ACHN (cell line): ENCODE data around the gene GGNBP2.
A peak's percentile ranks its signal among the peaks of the same experiment; 100 is the strongest.

Experiments
- DNase-seq: peaks from one replicate; pipeline ENCODE4 v3.0.0-alpha.2; 2015
- in situ Hi-C: cut with HindIII; loops from 2 replicates; pipeline ENCODE4 v1.10.0; 2017; ENCODE audit warnings: low sequenced_read_pairs, low pct_ligation_motif_present, low pct_unique_long_range_greater_than_20kb

Gene GGNBP2

GRCh38 chr17:36612323-36612722, 67.6 kb downstream of the GGNBP2 start:
- no peak for DNase-seq
- in situ Hi-C loops, result no loop called here

- in situ Hi-C loops, result no loop called here
- DNase-seq, result no peak
Measured at GRCh38 chr17:36613155-36613554, 68.4 kb downstream of the GGNBP2 start.

DNA sequence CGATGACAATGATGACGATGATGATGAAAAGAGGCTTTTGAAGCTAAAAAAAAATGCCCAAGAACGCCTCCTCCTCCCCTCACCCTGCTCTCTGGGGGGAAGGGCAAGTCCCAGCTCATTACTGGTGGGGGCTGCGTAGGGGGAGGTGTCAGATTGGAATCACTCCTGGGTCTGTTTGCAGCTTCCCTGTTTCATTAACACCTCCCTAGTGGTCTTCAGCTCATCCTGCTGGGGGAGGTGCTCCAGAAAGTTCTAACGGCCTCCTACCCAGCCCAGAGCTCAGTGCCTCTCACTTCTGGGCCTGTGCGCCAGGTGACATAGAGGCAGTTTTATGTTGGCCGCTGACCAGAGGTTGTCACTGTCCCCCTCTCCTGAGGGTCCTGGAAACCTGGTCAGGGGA, 69.4 kb downstream of the GGNBP2 start:
- DNase-seq, result no peak
- in situ Hi-C loops, result no loop called here

DNA sequence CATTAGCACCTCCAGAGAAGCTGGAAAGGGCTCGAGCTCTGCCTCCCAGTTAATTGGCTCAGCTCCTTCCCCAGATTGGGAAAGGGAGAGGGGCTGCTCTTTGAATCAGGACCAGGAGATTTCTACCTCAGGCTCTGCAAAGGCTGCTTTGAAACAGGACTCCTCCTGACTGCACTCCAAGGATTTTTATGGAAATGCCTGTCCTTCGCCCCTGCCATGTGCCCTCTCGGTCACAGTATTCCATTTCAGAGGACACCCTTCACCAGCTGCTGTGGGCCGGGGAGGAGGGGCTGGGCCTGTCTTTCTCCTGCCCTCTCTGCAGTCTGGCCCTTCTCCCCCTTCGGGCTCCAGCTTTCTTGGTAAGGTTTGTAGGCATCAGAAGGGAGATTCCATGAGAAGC, 70.2 kb downstream of the GGNBP2 start:
- in situ Hi-C loops, result no loop called here
- no peak for DNase-seq

DNA sequence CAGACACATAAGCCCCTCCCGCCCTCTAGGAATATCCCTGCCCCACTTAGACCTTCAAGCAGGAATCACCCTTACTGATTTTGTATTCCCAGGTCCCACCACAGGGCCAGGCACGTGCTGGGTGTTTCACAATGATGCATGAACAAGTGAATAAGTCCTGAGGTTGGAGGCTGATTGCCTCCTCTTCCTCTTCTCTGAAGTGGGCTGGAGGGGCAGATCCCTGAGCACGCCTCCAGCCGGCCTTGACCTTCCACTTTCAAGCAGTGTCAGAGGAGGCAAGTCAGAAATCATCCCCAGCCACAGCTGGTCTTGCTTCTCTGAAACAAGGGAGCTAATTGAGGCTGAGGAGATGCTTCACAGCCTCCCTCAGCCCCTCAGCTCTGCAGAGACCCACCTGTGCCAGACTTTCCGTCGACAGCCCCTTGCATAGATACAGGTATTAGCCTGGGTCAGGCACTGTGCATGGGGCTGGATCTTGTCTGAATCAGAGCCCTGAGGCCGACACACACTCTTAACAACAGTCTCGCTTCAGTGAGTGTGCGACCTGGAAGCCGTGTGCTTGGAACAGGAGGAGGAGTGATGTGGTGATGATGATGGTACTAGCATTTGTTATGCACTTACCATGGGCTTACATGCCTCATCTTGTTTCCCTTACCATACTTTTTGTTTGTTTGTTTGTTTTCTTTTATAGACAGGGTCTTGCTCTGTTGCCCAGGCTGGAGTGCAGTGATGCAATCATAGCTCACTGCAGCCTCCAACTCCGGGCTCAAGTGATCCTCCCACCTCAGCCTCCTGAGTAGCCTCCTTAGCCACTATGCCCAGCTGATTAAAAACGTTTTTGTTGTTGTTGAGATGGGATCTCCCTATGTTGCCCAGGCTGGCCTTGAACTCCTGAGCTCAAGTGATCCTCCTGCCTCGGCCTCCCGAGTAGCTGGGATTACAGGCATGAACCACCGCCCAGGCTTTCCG, 71.6 kb downstream of the GGNBP2 start:
- DNase-seq, result peak; percentile 16
- in situ Hi-C loops, result no loop called here

DNA sequence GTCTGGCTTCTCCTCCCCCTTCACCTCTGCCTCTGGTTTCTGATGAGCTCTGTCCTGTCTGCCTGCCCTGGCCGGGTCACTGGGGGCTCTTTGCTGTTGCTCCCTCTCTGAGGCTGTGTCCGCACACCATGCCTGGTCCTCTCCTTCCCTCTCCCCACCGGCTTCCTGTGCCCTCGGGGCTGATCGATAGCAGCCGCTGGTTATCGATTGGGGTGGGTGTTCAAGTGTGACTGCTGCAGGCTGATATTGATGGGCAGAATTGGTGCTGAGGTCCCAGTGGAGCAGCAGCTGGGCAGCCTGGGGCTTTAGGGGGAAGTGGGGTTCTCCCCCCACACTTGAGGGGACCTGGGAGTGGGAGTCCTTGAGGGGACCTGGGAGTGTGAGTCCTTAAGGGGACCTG, 73.1 kb downstream of the GGNBP2 start:
- DNase-seq, result no peak
- in situ Hi-C loops, result no loop called here

- in situ Hi-C loops, result no loop called here
- DNase-seq, result no peak
Measured at GRCh38 chr17:36623281-36623680, 78.6 kb downstream of the GGNBP2 start.

GRCh38 chr17:36625188-36625587, 80.5 kb downstream of the GGNBP2 start:
- in situ Hi-C loops, result no loop called here

DNA sequence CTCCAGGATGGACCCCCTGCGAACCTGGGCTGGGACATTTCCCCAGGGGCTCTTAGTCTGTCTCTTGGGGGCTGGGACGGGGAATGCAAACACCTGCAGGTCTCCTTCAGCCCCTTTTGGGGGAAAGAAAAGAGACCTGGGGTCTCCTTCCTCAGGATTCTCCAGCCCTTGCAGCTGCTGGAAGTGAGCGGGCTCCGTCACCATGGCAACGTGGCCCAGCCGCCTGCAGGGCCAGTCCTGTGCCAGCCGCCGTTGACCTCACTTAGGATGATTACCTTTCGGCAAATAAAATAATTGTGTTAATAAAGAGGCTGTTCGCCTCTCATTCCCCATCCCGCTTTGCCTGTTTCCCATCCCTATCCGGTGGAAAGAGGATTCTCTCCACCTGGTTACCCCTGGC, 82.4 kb downstream of the GGNBP2 start:
- no peak for DNase-seq
- in situ Hi-C loops, result no loop called here

More at GRCh38 chr17:36625188-36625587, 80.5 kb downstream of the GGNBP2 start:
- DNase-seq, result no peak

DNA sequence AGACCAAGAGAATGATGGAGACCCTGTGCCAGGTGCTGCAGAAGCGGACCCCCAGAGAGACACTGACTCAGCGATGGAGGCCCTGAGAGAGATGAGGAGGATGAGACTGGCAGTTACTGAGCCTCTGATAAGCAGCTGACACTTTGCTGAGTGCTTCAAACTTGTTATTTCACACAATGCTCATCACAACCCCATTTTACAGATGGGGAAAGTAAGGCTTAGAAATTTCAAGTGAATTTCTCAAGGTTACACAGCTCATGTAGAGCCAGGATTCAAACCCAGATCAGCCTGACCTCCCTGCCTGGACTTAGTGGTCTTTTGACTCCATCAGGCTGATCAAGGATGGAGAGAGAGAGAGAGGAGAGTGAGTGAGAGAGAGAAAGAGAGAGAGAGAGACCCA, 83.9 kb downstream of the GGNBP2 start:
- no peak for DNase-seq
- in situ Hi-C loops, result no loop called here

DNA sequence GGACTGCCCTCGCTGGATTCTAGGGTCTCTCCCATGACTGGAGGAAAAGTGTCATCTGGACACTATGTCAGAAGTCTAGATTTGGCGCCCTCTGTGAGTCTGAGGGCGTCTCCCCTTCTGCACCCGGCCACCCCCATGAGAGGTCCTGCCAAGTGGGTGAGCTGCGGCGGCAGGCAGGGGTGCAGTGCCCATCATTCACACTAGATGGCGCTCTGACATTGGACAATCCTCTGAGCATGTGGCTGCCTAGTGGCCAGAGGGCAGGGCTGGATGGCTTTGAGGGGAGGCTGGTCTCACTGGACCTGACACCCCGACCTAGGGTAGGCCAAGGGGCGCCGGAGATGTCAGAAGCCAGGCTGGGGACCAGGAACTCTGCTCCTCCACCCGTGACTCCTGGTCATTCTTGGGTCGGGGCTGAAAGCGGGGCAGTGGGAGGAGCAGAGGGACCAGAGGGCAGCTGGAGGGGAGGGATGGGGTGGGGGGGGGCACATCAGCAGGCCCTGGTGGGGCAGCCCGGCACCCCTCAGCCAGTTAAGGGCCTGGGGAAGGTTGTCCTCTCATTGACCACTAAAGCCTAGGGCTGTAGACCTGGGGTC, 84.6 kb downstream of the GGNBP2 start:
- in situ Hi-C loops, result no loop called here
- peak; percentile 77 for DNase-seq

- in situ Hi-C loops, result no loop called here
- DNase-seq, result no peak
Measured at GRCh38 chr17:36629970-36630502, 85.3 kb downstream of the GGNBP2 start.

DNA sequence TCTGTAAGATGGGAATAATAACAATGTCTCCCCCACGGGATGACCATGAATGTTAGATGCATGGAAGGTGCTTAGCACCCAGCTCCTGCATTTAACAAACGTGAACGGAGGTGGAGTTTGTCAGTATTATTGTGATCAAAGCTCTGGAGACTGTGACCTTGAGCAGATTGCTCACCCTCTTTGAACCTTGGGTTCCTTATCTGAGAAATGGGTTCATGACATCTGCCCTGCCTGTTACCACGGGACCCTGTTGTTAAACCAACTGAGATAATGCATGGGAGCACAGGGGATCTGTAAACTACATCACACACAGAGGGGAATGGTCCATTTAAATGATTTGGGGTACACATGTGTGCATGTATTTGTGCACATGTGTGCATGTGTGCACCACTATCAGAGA, 86.3 kb downstream of the GGNBP2 start:
- no peak for DNase-seq
- in situ Hi-C loops, result no loop called here

GRCh38 chr17:36632916-36633771, 88.4 kb downstream of the GGNBP2 start:
- DNase-seq, result no peak
- in situ Hi-C loops, result no loop called here
